HG03521 (cell line): ENCODE results near the gene AKAP13.

Source experiments
- ATAC-seq: cut with Tn5 transposase; IDR thresholded peaks from one replicate; pipeline ENCODE4 v1.9.1; 2021; ENCODE audit warnings: mild to moderate bottlenecking, moderate library complexity; ENCODE audit not compliant: unreplicated experiment

AKAP13 gene

GRCh38 chr15:85616549-85617110 lies 236.2 kb downstream of the AKAP13 start:
- ATAC-seq = no peak

GRCh38 chr15:85618228-85618505 lies 237.8 kb downstream of the AKAP13 start:
- no peak for ATAC-seq

GRCh38 chr15:85618956-85619491 lies 238.6 kb downstream of the AKAP13 start:
- no peak for ATAC-seq

- no peak for ATAC-seq
Measured at GRCh38 chr15:85619992-85620689, 239.7 kb downstream of the AKAP13 start.

- no peak for ATAC-seq
Measured at GRCh38 chr15:85620690-85621049, 240.3 kb downstream of the AKAP13 start.

- no peak for ATAC-seq
Measured at GRCh38 chr15:85621094-85621493, 240.7 kb downstream of the AKAP13 start.

- ATAC-seq = no peak
Measured at GRCh38 chr15:85622221-85622831, 241.9 kb downstream of the AKAP13 start.

GRCh38 chr15:85623315-85624049 lies 243.1 kb downstream of the AKAP13 start:
- no peak for ATAC-seq

GRCh38 chr15:85624291-85624801 lies 243.9 kb downstream of the AKAP13 start:
- ATAC-seq = no peak

GRCh38 chr15:85625166-85625830 lies 244.9 kb downstream of the AKAP13 start:
- no peak for ATAC-seq

GRCh38 chr15:85625856-85626255 lies 245.5 kb downstream of the AKAP13 start:
- peak; percentile 91 for ATAC-seq

GRCh38 chr15:85627213-85627935 lies 247.0 kb downstream of the AKAP13 start:
- no peak for ATAC-seq

GRCh38 chr15:85630311-85630710 lies 249.9 kb downstream of the AKAP13 start:
- no peak for ATAC-seq

GRCh38 chr15:85631018-85631417 lies 250.6 kb downstream of the AKAP13 start:
- ATAC-seq = no peak

- no peak for ATAC-seq
Measured at GRCh38 chr15:85632014-85632413, 251.6 kb downstream of the AKAP13 start.

GRCh38 chr15:85633859-85634258 lies 253.5 kb downstream of the AKAP13 start:
- no peak for ATAC-seq

- no peak for ATAC-seq
Measured at GRCh38 chr15:85636351-85636750, 255.9 kb downstream of the AKAP13 start.

- ATAC-seq = no peak
Measured at GRCh38 chr15:85639752-85640381, 259.5 kb downstream of the AKAP13 start.

GRCh38 chr15:85642065-85642692 lies 261.8 kb downstream of the AKAP13 start:
- no peak for ATAC-seq
